ENCODE results near the gene DNAH17.
"Not testable (repeated sequence)": the region's sequence is repeated elsewhere in the genome, so short reads cannot be mapped to it uniquely, and the experiment has no call there.

The DNAH17 gene

DNA sequence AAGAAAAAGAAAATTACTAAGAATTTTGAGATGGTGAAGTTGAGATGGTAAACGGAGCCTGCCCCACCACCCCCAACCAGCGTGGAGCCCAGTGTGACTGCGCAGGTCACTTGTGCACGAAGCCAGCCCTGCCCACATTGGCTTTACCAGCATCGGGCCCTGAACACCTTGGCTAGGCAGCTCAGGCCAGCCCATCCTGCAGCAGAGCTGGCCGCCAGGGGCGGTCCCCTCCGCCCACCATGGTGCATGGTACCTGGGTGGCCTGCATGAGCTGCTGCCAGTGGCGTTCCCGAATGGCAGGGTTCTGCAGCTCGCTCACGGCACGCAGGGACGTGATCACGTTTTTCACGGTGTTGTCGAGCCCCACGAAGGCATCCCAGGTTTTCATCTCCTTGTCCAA lies 62.7 kb downstream of the DNAH17 start:
- DNase-seq = no peak

DNA sequence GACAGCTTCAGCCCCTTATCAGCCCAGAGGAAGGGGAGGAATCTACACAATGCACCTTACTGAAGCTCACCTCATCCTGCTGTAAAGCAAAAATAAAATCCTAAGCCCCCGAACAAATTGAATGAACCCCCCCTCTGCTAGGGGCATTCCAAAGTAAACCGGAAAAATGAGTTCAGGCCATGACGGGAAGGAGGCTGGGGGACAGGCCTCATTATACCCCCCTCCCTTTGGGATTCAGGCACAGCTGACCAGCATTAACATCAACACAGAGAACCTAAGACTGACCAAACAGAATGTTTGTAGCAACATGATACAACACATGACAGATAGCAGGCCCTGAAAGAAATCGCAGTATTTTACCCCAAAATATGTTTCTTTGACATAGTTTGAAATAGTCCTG lies 64.2 kb downstream of the DNAH17 start:
- DNase-seq = no peak

DNA sequence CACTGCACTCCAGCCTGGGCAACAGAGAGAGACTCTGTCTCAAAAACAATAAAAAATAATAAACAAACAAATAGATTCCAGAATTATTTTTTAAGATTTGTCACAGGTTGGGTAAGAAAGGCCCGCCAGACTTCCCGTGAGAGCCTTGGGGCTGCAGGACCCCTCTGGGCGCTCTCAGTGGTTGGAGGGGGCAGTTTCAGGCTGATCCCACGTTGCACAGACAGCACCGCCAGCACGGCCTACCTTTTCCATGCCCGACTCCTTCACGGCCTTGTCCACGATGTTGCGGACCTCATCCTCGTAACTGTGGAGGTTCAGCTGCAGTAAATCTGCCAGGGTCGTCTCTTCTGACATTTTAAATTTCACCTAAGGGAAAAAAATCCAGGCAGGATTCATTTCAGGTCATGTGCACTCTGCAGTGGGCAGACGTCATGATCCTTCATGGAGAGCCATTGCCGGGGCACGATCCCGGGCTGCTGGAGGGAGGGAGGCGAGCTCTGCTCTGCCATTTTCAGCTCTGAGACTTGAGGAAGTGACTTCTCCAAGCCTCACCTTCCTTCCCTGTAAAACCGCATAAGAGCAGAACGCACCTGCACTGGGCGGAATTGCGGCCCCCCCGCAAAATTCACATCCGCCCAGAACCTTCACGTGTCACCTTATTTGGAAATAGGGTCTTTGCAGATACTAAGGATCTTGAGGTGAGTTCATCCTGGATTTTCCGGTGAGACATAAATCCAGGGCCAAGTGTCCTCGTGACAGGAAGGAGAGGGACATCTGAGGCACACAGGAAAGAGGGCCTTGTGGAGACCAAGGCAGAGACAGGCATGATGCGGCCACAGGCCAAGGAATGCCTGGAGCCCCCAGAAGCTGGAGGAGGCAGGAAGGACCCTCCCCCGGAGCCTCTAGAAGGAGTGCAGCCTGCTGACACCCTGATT lies 66.8 kb downstream of the DNAH17 start:
- no peak for DNase-seq

DNA sequence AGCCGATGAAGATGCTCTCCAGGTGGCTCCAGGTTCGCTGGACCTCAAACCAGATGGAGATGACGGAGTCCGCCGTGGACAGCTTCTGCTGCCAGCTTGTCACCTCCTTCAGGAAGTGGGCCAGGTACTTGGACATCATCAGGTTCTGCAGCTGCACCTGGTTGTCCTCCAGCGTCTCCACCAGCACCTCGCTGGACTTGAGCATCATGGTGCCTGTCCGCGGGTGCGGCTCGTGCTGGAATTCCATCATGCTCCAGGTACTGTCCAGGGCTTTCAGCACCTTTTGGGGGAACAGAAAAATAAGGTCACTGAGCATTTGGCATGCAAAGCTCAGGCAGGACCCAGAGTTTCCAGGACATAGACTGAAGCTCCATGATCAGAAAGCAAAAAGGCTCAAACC lies 69.7 kb downstream of the DNAH17 start:
- no peak for DNase-seq

DNA sequence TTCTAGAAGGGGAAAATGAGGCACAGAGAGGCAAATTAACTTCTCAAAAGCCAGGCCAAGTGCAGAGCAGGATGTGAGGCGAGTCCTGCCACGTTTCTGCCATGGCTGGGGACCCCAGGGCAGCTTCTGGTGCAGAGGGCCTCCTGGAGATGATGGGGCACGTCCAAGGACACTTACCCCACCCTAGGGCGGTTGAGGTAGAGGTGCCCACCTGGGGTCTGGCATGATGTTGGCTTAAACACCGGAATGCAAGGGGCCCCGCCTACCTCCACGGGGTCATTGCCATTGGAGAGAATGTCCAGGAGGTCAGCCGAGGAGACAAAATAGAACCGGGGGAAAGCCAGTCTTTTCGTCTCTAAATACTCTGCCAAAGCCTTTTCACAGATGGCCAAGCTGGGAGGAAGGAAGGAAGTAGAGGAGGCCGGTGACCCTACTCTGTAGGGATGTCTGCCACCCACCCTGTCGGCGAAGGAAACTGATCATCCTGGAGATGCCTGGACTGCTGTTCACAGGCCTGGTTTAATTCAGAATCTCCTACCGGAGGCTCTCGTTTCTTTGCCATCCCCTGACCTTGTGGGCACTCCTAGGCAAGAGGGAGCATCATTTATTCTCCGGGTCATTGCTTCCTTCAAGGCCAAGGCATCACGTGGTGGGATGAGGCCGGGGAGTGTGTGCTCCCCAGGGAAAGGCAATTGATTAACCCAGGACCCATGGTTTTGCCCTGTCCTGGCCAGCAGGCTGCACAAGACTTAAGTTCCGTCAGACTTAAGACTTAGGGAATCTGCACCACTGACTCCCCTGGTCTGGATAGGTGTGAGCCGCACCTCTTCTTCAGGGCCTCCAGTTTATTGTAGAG lies 70.5 kb downstream of the DNAH17 start:
- no peak for DNase-seq

DNA sequence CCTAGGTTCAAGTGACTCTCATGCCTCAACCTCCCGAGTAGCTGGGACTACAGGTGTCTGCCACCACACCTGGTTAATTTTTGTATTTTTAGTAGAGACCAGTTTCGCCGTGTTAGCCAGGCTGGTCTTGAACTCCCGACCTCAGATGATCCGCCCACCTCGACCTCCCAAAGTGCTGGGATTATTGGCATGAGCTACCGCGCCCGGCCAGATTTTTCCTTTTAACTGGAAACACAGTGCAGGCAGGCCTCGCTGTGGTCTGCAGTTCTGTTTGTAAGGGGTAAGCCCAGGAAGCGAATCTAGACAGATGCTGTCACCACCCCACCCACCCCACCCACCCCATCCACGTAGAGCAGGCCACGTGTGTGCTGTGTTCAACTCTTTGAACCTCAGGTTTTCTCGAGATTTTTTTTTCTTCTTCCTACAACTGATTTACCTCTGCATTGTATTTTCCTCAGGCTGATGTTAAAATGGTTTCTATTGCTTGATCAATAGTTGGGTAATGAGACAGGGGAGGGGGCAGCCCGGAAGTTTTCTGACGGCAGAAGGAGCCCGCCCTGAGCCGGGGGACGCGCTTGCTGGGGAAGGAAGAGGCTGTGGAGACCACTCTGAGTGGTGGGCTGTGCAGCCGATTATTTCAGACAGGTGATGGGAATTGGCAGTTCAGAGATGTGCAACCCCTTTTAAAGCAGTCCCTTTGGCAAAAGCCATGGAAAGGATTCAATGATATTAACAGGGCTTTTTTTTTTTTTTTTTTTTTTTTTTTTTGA lies 72.9 kb downstream of the DNAH17 start:
- no peak for DNase-seq

DNA sequence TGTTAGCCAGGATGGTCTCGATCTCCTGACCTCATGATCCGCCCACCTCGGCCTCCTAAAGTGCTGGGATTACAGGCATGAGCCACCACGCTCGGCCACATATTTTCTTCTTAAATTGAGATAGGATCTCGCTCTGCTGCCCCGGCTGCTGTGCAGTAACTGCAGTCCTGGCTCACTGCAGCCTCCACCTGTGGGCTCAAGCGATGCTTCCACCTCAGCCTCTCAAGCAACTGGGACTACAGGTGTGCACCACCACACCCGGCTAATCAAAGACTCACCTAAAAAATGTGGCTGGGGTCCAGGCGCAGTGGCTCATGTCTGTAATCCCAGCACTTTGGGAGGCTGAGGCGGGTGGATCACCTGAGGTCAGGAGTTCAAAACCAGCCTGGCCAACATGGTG lies 73.8 kb downstream of the DNAH17 start:
- not testable (repeated sequence) for DNase-seq

DNA sequence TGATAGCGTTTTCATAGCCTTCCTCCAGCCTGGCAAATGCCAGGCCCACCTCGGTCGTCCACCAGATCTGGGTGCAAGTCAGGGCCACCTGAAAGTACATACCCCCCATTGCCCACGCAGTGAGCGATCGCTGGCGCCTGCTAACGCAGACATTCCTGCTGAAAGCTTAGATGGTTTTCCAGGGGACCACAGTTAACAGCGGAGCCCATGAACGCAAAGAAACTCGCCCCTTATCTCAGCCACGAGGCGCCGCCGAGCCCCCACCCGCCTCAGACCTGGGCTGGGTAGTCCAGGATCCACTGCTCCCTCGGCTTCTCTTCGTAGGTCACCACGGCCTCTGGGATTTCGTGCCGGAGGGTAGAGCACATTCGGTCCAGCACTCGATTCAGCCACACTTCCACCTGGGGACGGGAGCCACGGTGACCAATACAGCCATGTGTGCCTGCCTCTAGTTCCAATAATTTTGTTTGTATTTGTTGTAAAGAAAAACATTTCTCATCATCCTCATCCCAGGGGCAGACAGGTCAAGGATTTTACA lies 74.5 kb downstream of the DNAH17 start:
- DNase-seq = no peak

DNA sequence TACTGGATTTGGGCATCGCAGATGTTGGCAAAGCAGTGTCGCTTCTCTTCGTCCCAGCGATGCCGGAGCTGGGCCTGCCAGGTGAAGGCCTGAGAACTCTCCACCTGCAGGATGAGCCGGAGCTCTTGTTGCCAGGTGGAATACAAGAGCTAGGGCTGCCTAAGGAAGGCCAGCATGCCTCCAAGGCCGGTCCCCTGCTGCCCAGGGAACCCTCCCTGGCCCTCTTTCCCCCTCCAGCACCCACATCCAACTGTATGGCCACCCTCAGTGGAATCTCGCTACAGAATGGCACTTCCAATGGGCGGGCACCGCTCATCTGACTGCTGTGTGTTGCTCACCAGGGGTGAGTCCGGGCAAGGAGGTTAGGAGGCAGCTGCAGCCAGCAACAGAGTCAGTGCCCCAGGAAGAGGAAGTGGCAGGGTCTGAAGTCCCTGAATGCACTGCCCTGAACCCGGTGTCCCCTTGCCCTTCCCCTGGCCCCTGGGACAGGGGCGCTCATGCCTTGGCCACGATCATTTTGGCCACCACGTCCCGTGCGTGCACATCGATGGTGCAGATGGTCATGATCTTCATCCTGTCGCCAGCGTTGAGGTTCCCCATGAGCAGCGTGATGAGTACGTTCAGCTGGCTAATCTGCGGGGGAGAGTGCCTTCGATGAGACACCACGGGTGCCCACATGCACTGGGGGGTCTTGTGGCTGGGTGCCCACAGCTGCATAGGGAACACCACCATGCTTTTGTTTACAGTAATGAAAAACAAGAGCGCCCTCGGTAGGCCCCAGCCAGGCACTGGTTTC lies 75.8 kb downstream of the DNAH17 start:
- DNase-seq = no peak

DNA sequence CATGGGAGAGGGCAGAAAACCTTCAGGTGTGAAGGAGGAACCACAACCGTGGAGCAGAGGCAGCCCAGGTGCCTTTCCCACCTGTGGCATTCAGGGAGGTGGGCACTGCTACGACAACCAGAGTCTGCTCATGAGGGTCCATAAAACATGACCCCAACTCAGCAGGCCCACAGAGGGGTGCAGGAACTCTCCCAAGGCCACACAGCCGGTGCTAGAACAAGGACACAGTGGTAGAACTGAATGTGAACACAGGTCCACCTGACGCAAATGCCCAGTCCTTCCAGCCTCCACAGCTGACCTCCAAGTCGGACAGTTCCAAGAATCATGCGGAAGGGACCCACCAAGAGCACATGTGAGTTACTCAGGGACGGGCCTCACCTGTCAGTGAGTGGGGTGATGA lies 76.4 kb downstream of the DNAH17 start:
- DNase-seq = no peak

DNA sequence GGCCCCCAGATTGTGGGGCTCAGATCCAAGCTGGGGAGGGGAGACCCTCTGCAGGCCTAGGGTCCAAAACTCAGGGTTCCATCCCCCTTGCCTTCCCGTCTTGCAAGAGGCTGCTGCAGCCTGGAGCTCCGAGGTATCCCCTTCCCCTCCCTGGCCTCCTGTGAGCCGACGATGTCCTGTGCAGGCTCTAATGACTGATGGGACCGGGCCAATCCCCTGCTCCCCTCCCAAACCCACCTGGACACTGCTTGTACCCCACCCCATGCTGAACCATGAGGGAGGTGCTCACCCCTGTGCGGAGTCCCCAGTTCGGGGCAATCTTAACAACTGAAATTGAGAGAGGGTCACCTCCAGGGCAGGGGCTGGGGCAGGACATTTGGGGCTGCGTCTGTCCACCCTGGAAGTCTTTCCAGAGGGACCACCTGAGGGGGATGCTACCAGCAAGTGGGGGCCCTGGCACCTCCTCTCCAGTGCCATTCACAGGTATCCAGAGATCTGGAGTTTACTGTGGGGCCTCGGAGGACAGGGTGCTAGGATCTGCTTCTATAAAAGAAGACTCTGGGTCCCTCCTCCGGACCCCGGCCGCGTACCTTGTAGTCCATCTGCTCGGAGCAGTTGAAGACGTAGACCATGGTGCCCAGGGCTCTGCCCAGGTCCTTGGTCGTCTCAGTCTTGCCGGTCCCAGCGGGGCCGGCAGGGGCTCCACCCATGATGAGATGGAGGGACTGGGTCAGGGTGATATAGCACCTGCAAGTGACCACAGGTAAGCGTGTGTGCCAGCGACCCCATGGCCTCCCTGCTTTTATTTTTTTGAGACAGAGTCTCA lies 77.3 kb downstream of the DNAH17 start:
- no peak for DNase-seq

DNA sequence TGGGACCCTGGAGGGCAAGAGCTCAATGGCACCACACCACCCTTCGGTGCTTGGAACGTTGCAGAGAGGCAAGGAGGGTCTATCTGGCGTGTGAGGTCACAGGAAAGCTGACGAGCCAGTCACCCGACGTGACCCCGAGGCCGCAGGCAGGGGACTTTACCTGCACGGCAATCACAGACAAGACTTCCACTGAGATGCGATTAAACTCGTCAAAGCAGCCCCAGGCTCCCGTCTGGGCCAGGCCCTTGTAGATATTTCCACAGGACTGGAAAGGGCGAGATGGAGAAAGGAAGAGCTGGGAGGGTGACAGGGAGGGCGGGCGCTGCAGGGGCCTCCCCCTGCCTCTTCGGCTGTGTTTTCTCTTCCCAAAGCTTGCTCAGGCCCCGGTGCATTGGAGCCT lies 78.3 kb downstream of the DNAH17 start:
- no peak for DNase-seq

DNA sequence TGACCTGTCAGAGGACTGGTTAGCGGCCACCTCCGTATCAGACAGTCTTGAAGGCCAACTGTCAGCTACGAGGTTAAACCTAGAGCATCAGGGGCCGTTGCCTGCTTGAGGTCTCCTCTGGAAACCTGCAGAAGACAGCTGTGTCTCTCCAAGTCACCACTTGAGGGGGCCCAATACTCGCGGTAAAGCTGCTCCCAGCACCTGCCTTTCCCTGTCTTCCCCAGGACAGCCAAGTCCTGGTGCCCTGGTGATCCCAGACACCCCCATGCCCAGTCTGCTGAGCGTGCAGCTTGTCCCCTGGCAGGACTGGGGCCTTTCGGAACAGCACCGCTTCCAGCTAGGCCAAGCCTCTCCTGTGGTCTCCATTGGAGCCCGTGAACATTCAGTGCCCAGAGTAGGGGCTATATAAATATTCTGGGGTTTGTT lies 80.1 kb downstream of the DNAH17 start:
- DNase-seq = peak; percentile 64

DNA sequence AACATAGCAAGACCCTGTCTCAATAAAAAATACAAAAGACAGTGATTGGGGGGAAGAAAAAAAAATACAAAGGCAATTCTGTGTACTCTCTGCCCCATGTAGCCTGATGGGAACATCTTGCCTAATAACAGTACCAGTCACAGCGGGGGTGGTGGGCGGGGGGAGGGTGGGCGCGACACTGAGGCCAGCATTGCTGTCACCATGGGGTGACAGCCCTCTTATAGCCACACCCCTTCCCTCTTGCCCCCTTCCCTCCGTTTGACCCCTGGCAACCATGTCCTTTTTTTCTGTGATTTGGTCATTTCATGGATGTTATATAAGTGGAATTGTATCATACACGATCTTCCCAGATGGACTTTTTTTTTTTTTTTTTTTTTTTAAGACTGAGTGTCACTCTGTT lies 80.9 kb downstream of the DNAH17 start:
- DNase-seq = no peak

DNA sequence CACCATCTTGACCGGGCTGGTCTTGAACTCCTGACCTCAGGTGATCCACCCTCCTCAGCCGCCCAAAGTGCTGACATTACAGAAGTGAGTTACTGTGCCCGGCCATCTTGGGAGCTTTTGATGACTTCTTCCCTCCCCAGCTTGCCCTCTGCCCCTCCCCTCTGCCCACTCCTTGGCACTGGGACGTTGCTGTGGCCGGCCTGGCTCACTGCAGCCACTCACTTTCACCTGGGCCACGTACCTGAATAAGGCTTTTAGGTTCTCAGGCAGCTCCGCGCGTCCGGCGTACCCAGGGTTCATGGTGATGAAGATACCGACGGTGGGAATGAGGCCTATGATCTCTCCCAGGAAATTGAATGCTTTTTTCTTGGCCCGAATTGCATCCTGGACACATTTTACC lies 81.6 kb downstream of the DNAH17 start:
- no peak for DNase-seq

DNA sequence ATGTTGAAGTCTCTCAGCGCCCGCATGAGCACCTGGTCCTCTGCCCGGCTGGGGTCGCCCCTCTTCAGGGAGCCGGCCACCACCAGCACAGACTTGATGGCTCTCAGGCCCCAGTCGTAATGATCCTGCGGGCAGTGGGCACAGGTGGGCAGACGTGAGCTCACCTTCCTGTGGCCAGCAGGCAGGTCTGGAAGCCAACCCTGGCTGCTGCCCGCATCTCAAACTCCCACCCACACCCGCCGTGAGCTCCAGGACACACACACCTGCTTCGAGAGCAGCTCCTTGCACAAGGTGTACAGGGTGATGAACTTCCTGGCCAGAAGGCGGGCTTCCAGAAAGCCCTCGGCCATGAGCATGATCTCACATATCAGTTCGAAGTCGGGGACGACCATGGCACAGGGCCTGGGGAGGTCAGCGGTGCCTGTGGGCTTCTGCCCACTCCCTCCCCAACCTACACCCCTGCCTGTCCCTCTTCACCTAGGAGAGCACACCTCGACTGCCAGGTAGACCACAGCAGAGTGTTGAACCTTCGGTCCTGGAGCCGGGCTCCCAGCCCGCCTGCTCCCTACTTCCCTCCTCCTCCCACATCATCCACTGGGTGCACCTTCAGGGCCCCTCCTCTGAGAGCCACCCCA lies 82.4 kb downstream of the DNAH17 start:
- DNase-seq = no peak

DNA sequence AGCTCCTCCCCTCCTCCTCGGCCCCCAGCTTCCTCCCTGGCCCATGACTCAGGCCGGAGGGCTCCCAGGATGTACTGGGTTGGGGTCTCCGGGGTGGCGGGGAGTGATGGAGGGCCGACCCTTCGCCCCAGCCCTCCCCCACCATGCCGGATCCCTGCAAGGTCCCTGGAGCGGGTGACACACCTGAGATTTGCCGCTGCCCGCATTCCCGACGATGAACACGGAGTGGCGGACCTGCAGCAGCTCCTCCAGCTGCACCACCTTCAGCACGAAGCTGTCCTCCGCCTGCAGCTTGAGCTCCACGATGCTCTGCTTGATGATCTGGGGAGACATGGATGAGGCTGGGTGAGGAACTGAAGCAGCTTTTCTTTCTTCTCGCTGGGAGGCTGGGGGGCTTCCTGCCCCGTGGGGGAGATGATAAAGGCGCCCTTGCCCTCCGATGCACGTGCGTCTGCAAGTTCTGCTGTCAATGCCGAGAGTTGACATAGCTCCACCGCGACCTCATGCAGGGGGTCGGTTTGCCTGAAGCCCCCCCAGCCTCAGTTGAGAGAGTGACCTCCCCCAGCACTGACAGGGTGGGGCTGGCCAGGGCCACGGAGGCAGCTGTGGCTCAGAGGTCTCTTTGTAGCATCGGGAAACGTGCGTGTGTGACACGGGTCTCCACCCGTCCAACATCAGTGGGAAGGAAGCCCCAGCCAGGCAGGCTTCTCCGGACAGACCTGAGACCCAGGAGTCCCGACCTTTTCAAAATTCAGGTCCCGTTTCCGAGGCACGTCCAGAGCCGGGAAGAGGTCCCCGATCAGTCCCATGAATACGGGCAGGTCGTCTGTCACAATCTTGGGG lies 83.1 kb downstream of the DNAH17 start:
- DNase-seq = no peak

DNA sequence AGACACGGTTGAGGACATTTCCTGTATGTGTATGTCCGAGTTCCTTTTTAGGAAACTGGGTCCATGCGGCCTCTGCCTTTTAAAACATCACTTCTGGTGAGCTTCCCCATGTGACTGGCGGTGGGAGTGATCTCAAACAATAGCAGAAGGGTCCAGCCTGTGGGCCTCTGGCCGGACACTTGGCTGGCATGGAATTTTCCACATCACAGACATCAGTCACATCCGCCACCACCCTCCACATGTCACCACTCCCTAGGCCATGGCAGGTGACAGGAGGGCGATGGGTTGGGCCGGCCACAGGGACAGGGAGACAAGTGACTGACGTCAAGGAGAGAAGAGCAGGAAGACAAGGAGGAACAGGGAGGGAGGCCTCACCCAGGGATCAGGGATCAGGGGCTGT lies 83.7 kb downstream of the DNAH17 start:
- no peak for DNase-seq

DNA sequence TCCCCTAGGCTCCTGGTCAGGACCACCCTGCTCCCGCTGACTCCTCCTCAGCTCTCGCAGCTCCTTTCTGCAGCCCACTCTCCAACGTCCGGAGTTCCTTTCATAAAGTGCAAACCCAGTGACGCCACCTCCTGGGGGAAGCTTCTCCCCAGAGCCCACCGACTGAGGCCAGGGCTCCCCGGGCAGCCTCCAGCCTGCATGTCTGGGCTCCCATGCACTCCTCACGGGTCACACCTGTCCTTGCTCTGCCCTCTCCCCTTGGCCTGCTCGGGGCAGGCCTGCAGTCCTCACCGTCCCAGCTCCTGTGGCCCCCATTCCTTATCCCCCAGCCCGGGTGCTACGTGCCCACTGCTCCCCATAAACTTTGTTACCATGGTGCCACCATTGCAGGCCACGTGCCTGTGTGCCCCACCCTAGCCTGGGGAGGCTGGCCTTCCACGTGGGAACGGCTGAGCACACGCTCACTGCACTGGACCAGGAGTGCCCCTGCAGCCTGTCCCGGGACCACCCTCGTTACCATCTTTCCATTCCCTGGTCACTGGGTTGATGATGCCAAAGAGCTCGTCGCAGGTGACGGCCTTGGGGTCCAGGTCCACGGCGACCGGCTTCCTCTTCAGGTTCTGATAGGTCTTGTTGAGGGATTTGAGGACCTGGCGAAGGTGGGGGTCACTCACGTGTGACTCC lies 84.9 kb downstream of the DNAH17 start:
- DNase-seq = no peak

Data from CD4-positive, alpha-beta T cell treated with Interleukin-12 subunit alpha and Interleukin-12 subunit beta, for 1 hour (primary cell).